Measurements from ENCODE around the gene SMIM44.

The SMIM44 gene

GRCh38 chr19:3475449-3475848 lies 7.8 kb downstream of the SMIM44 start:
- no peak for DNase-seq

- DNase-seq = no peak
Measured at GRCh38 chr19:3474614-3475013, 8.6 kb downstream of the SMIM44 start.

GRCh38 chr19:3474010-3474409 lies 9.2 kb downstream of the SMIM44 start:
- DNase-seq = no peak

GRCh38 chr19:3471954-3472655 lies 11.1 kb downstream of the SMIM44 start:
- peak; percentile 17 for DNase-seq

- no peak for DNase-seq
Measured at GRCh38 chr19:3470500-3471128, 12.6 kb downstream of the SMIM44 start.

- no peak for DNase-seq
Measured at GRCh38 chr19:3469638-3470499, 13.4 kb downstream of the SMIM44 start.

GRCh38 chr19:3468211-3468610 lies 15.0 kb downstream of the SMIM44 start:
- DNase-seq = no peak

- no peak for DNase-seq
Measured at GRCh38 chr19:3467437-3468198, 15.6 kb downstream of the SMIM44 start.

GRCh38 chr19:3466635-3467034 lies 16.6 kb downstream of the SMIM44 start:
- DNase-seq = no peak

GRCh38 chr19:3465552-3465951 lies 17.7 kb downstream of the SMIM44 start:
- no peak for DNase-seq

- DNase-seq = no peak
Measured at GRCh38 chr19:3464587-3465235, 18.5 kb downstream of the SMIM44 start.

- DNase-seq = no peak
Measured at GRCh38 chr19:3463714-3464586, 19.3 kb downstream of the SMIM44 start.

- no peak for DNase-seq
Measured at GRCh38 chr19:3462991-3463713, 20.1 kb downstream of the SMIM44 start.

- DNase-seq = no peak
Measured at GRCh38 chr19:3459965-3460582, 23.2 kb downstream of the SMIM44 start.

GRCh38 chr19:3459089-3459881 lies 24.0 kb downstream of the SMIM44 start:
- DNase-seq = peak; percentile 88

GRCh38 chr19:3458229-3459088 lies 24.8 kb downstream of the SMIM44 start:
- DNase-seq = peak; percentile 36

- DNase-seq = peak; percentile 31
Measured at GRCh38 chr19:3457528-3458228, 25.6 kb downstream of the SMIM44 start.
